ENCODE data around the gene BMP6.

DNA sequence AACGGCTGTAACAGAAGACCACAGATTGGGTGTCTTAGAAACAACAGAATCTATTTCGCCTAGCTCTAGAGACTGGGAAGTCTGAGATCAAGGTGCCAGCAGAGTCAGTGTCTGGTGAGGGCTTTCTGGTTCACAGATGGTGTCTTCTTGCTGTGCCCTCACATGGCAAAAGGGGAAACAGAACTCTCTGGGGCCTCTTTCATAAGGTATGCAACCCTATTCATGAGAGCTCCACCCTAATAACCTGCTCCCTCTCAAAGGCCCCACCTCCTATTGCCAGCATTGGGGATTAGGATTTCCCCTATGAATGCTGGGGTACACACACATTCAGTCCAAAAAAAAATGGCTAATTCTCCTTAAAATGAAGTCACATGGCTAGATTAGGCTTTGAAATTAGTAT is 174.7 kb downstream of the BMP6 start:
- TF ChIP-seq EZH2phosphoT487 (IDR thresholded peaks at IDR 0.05; ENCODE audit: insufficient read depth, low read depth) (no peak), EZH2 (IDR thresholded peaks at IDR 0.05; ENCODE audit: insufficient read depth, poor library complexity, severe bottlenecking) (no peak)
